Measurements from ENCODE around the gene DGKI.

The DGKI gene

DNA sequence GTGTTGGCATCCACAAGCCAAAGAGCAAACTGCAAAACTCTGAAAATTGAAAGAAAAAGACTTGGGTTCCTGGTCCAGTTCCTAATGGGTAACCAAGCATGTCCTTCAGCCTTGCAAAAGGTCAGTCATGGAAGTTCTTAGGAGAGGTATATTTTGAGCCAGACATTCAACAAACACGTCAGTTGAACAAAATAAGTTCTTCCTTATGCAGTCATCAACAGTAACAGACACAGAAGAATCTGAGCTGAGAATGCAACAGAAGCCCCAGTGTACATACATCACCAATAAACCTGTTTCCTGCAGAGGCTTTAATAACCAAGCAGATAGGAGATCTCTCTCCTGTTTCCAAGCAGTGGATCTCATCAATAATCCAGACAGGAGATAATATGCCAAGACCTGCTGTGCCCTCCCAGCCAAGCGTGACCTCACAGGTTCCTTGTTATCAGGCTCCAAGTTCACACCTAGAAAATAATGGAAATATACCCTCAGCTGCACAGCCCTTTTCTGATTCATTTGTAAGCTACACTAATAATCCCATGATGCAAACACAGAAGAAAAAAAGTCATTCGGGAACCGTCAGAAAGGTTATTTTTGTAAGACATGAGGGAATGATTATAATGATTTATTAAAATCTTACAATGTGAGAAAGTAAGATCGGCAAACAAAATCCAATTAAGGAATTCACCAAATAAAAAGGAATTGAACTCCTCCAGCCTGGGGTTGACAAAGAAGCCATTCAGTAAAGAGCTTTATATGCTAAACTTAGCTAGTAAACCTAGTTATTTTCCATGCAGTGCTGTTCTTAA lies 90.7 kb downstream of the DGKI start:
- no peak overlapping the region for H3K4me3 Mint-ChIP-seq
- DNase-seq (no peak), ATAC-seq (no peak)
- H3K27me3 Mint-ChIP-seq: peaks cover 40% of the 10 kb centered on the region
- no peaks in the 10 kb centered on the region for H3K9me3 Mint-ChIP-seq
- H3K4me1 Mint-ChIP-seq: no peaks in the 10 kb centered on the region
- H3K27ac Mint-ChIP-seq: no peak overlapping the region

- H3K4me3 Mint-ChIP-seq: no peak overlapping the region
- no peaks in the 10 kb centered on the region for H3K4me1 Mint-ChIP-seq
- no peaks in the 10 kb centered on the region for H3K9me3 Mint-ChIP-seq
- no peak overlapping the region for H3K27ac Mint-ChIP-seq
- H3K27me3 Mint-ChIP-seq: peaks cover 42% of the 10 kb centered on the region
- ATAC-seq (no peak), DNase-seq (no peak)
Observed at GRCh38 chr7:137755427-137755826, 91.3 kb downstream of the DGKI start.

DNA sequence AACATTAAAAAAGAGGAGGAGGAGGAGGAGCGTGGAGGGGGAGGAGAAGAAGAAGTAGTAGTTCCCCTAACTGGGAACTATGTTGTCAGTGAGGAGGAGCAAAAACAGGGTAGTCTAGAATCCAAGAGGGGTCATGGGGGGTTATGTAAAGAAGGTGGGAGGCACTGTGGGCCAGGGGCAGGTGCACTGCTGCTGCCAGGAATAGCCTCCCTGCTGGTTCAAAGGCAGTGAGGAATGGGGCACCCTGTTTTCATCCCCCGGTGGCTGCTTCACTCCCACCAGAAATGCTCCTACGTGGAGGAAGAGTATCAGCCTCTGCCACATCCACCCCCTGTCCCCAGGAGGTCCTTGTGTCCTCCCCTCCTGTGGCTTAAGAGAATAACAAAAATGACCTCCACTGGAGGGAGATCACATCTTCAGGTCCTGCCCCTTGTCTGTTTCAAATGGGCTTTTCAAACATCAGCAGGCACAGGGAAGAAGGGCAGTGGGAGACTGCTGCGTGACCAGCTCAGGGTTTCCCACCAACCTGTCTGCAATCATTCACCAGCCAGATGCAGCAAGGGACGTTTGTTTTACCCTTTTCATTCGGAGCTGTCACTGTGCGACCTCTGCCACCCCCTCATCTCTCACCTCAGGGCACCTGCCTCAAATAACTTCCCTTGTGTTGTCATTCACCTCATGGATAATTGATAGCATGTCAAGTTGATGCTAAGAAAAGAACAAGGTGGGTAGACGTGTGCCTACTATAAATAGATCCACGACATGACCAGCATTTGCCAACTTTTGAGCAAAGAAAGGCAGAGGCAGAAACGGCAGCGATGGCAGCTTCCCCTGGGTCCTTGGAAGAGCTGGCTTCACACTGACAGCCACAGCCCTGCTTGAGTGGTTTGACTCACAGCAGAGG lies 92.6 kb downstream of the DGKI start:
- peak; percentile 52 for ATAC-seq
- no peak for DNase-seq
- Mint-ChIP-seq H3K27me3 (peaks cover 53% of the 10 kb centered on the region), H3K4me1 (no peaks in the 10 kb centered on the region), H3K4me3 (no peak overlapping the region), H3K9me3 (no peaks in the 10 kb centered on the region), H3K27ac (no peak overlapping the region)

- no peaks in the 10 kb centered on the region for H3K4me1 Mint-ChIP-seq
- DNase-seq (no peak), ATAC-seq (no peak)
- no peak overlapping the region for H3K4me3 Mint-ChIP-seq
- H3K27ac Mint-ChIP-seq: no peak overlapping the region
- peaks cover 53% of the 10 kb centered on the region for H3K27me3 Mint-ChIP-seq
- no peaks in the 10 kb centered on the region for H3K9me3 Mint-ChIP-seq
Observed at GRCh38 chr7:137753575-137753947, 93.2 kb downstream of the DGKI start.

DNA sequence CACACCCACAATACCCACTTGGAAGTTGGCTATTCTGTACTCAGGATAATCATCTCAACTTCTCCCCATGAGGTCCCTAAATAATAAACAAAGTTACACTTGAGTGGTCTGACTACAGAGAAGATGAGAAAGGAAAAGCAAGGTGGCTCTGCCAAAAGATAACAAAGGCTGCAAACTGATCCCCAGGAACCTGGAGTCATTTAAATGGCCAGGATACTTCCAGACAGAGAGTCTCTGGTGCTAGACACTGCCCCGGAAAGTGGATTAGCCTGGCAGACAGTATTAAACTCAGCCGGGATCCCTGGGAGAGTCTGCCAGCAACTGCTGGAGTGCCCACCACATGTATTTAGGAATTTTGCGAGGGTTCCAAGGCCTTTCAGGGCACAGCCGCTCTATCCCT lies 93.7 kb downstream of the DGKI start:
- H3K27ac Mint-ChIP-seq: no peak overlapping the region
- H3K4me3 Mint-ChIP-seq: no peak overlapping the region
- DNase-seq (no peak), ATAC-seq (no peak)
- H3K27me3 Mint-ChIP-seq: peaks cover 53% of the 10 kb centered on the region
- no peaks in the 10 kb centered on the region for H3K9me3 Mint-ChIP-seq
- no peaks in the 10 kb centered on the region for H3K4me1 Mint-ChIP-seq

DNA sequence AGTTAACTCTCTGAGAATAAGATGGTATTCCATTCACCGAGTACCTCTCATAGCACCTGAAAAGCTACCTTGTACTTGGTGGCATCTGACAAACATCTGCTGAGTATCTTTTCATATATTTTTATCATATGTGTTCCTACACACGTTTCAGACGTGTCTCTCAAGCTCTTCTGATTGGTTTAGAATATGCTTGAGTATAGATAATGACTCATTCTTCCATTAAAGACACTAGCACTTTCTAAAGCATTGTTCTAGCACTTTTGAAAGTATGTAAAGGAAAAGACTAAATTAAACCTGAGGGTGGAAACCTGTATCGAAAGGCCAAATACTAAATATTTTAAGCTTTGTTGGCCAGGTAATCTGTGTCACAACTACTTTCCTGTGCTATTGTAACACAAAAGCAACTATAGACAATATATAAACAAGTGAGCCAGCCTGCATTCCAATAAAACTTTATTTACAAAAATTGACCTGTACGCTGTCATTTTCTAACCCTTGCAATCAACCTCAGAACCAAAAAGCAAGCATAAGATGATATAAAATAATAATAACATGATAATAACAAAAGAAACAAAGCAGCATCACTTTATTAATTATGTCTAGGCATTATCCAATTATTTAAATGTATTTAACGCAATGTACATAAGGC lies 95.3 kb downstream of the DGKI start:
- H3K27ac Mint-ChIP-seq: no peak overlapping the region

GRCh38 chr7:137747359-137748031 lies 99.3 kb downstream of the DGKI start:
- H3K27me3 Mint-ChIP-seq: peaks cover 29% of the 10 kb centered on the region
- no peak overlapping the region for H3K27ac Mint-ChIP-seq
- no peak for DNase-seq
- H3K9me3 Mint-ChIP-seq: peaks cover 2 to 6% of the 10 kb centered on the region in 2 donors
- H3K4me1 Mint-ChIP-seq: no peaks in the 10 kb centered on the region
- H3K4me3 Mint-ChIP-seq: no peak overlapping the region
- no peak for ATAC-seq

More for the DNA sequence above, 95.3 kb downstream of the DGKI start:
- Mint-ChIP-seq H3K27me3 (peaks cover 46% of the 10 kb centered on the region), H3K4me1 (no peaks in the 10 kb centered on the region), H3K4me3 (no peak overlapping the region), H3K9me3 (no peaks in the 10 kb centered on the region)
- DNase-seq (no peak), ATAC-seq (no peak)

DNA sequence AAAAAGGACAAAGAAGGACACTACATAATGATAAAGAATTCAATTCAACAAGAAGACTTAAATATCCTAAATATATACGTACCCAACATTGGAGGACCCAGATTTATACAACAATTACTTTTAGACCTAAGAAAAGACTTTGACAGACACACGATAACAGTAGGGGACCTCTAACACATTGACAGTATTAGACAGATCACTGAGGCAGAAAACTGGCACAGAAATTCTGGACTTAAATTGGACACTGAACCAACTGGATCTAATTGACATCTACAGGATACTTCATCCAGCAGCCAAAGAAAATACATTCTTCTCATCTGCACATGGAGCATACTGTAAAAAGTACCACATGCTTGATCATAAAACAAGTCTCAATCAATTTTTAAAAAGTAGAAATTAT lies 103.8 kb downstream of the DGKI start:
- no peak overlapping the region for H3K4me3 Mint-ChIP-seq
- no peaks in the 10 kb centered on the region for H3K4me1 Mint-ChIP-seq
- DNase-seq (no peak), ATAC-seq (no peak)
- no peak overlapping the region for H3K27ac Mint-ChIP-seq
- peaks cover 5 to 6% of the 10 kb centered on the region in 2 donors for H3K9me3 Mint-ChIP-seq
- H3K27me3 Mint-ChIP-seq: peaks cover 28% of the 10 kb centered on the region

GRCh38 chr7:137742051-137742450 lies 104.7 kb downstream of the DGKI start:
- ATAC-seq (no peak), DNase-seq (no peak)
- H3K4me1 Mint-ChIP-seq: no peaks in the 10 kb centered on the region
- peaks cover 5 to 6% of the 10 kb centered on the region in 2 donors for H3K9me3 Mint-ChIP-seq
- no peak overlapping the region for H3K27ac Mint-ChIP-seq
- peaks cover 28% of the 10 kb centered on the region for H3K27me3 Mint-ChIP-seq
- no peak overlapping the region for H3K4me3 Mint-ChIP-seq

DNA sequence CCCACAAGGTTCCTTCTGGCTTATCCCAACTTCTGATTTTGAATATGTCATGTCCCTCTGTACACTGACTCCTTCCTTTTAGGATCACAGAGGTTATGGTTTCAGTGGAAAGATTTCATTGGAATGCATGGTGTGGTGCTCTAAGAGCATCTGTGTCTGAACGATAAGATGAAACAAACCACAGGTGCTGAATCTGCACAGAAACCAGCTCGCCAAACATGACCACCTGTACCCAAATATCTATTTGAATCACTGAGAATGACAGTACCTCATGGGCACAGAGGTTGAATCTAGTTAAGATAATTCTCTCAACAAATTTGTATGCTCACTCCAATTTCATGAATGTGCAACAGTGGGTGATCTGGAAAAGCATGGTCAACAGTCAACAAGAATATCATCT lies 105.3 kb downstream of the DGKI start:
- Mint-ChIP-seq H3K9me3 (peaks cover 5 to 6% of the 10 kb centered on the region in 2 donors), H3K27me3 (peaks cover 28% of the 10 kb centered on the region), H3K4me1 (no peaks in the 10 kb centered on the region), H3K4me3 (no peak overlapping the region), H3K27ac (no peak overlapping the region)
- DNase-seq: no peak
- no peak for ATAC-seq

DNA sequence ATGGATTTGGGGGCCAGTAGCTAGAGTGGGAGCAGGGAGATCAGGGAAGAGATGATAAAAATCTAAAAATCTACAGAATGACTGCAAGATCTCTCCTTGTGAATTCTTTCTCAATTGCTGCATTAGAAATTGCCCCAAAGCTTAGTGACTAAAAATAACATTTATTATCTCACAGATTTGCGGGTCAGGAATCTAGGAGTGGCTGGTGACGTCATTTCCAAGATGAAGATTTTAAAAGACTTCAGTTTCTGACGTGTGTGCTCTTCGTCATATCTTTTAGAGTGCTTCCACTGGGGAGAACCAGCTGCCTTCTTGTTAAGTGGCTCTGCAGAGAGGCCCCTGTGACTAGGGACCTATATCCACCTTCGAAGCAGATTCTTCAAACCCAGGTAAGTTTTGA lies 112.6 kb downstream of the DGKI start:
- no peak overlapping the region for H3K4me3 Mint-ChIP-seq
- H3K9me3 Mint-ChIP-seq: no peaks in the 10 kb centered on the region
- no peak for ATAC-seq
- H3K27ac Mint-ChIP-seq: no peak overlapping the region
- H3K4me1 Mint-ChIP-seq: no peaks in the 10 kb centered on the region
- H3K27me3 Mint-ChIP-seq: peaks cover 22% of the 10 kb centered on the region
- DNase-seq: no peak

GRCh38 chr7:137732168-137732567 lies 114.6 kb downstream of the DGKI start:
- Mint-ChIP-seq H3K4me3 (no peak overlapping the region), H3K27ac (no peak overlapping the region), H3K9me3 (no peaks in the 10 kb centered on the region), H3K27me3 (peaks cover 17% of the 10 kb centered on the region), H3K4me1 (no peaks in the 10 kb centered on the region)
- DNase-seq (no peak), ATAC-seq (no peak)

GRCh38 chr7:137731436-137731835 lies 115.3 kb downstream of the DGKI start:
- DNase-seq (no peak), ATAC-seq (no peak)
- no peaks in the 10 kb centered on the region for H3K4me1 Mint-ChIP-seq
- peaks cover 17% of the 10 kb centered on the region for H3K27me3 Mint-ChIP-seq
- no peaks in the 10 kb centered on the region for H3K9me3 Mint-ChIP-seq
- H3K4me3 Mint-ChIP-seq: no peak overlapping the region
- no peak overlapping the region for H3K27ac Mint-ChIP-seq

DNA sequence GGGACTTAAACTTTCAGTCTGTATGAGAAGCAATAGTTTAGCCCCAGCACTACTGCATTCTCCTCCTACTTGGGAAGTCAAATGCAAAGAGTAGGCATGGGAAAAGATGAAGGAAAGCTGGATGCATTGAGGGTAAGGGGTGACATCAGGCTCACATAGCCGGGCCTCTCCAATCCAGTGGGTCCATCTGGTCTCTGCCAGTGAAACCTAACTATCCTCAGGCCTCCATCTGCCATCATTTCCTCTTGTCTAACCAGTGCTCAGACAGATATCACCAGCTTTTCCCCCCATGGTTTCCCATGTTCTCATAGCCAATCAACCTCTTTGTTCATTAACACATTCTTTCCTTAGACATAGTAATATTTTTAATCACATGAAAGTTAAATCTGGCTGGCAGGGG lies 118.3 kb downstream of the DGKI start:
- H3K4me3 Mint-ChIP-seq: no peak overlapping the region
- DNase-seq (no peak), ATAC-seq (no peak)
- no peaks in the 10 kb centered on the region for H3K9me3 Mint-ChIP-seq
- no peak overlapping the region for H3K27ac Mint-ChIP-seq
- peaks cover 25% of the 10 kb centered on the region for H3K27me3 Mint-ChIP-seq
- no peaks in the 10 kb centered on the region for H3K4me1 Mint-ChIP-seq

- no peak for ATAC-seq
Observed at GRCh38 chr7:137727413-137727812, 119.4 kb downstream of the DGKI start.

More at GRCh38 chr7:137727413-137727812, 119.4 kb downstream of the DGKI start:
- Mint-ChIP-seq H3K9me3 (no peaks in the 10 kb centered on the region), H3K27me3 (peaks cover 21% of the 10 kb centered on the region), H3K4me3 (no peak overlapping the region), H3K4me1 (no peaks in the 10 kb centered on the region), H3K27ac (no peak overlapping the region)
- DNase-seq: no peak

Data from stimulated activated naive CD8-positive, alpha-beta T cell treated with anti-CD3 and anti-CD28 coated beads, Interleukin-15, amount 100 ng/mL, for 72 hours (primary cell).